ENCODE measurements around the gene PFKL.

GRCh38 chr21:44314561-44314960 is 14.7 kb downstream of the PFKL start:
- TF ChIP-seq CTCF (IDR thresholded peaks at IDR 0.05) (no peak), POLR2A (IDR thresholded peaks at IDR 0.05) (no peak)

Measured in thyroid gland (tissue), 4 donors.